ENCODE results near the gene C18orf32. TPM values are rescaled to one million over a fixed set of nuclear protein-coding genes. Genes with fewer than 3 reads are reported as not detected.

Gene C18orf32
- total and polyA plus RNA-seq, 2 donors (not counting 1 experiment from before 2014, with no cell fraction given), result 11.9 to 39.1 TPM

- no peak for DNase-seq (ENCODE audit: low read depth in 2 of 2)
- H3K79me2 ChIP-seq (ENCODE audit: control insufficient read depth, insufficient read depth, low read length), result no peaks in the 10 kb centered on the region
- H3K9me3 ChIP-seq (ENCODE audit: control insufficient read depth, insufficient read depth, low read depth, low read length), result no peaks in the 10 kb centered on the region
- H2AFZ ChIP-seq (ENCODE audit: low read length), result no peak overlapping the region
- H3K4me1 ChIP-seq (ENCODE audit: control insufficient read depth, extremely low read depth, insufficient read depth, low read length), result no peaks in the 10 kb centered on the region
- H4K20me1 ChIP-seq (ENCODE audit: control insufficient read depth, extremely low read depth, insufficient read depth, low read length), result no peaks in the 10 kb centered on the region
- no peak overlapping the region for H3K9ac ChIP-seq (ENCODE audit: insufficient read depth, low read length)
- H3K4me3 ChIP-seq (replicated peaks in 1 of 4; ENCODE audit: control extremely low read depth in 1 of 4, insufficient read depth in 1 of 4, low read depth in 3 of 4, low read length in 4 of 4), result no peak overlapping the region
- H3K36me3 ChIP-seq (ENCODE audit: control insufficient read depth, insufficient read depth, low read length), result no peaks in the 10 kb centered on the region
- no peaks in the 10 kb centered on the region for H3K27me3 ChIP-seq (ENCODE audit: control insufficient read depth, insufficient read depth, low read length)
- TF ChIP-seq EZH2 (IDR thresholded peaks at IDR 0.05; ENCODE audit: low read length, missing control alignments), result no peak
- no peak for TF ChIP-seq CTCF (conservative IDR thresholded peaks at IDR 0.05 in 1 of 2, IDR thresholded peaks at IDR 0.05 in 1 of 2; ENCODE audit: low read depth in 1 of 2, low read length in 2 of 2)
- H3K27ac ChIP-seq (ENCODE audit: insufficient read depth, low read length), result no peak overlapping the region
- no peak overlapping the region for H3K4me2 ChIP-seq (ENCODE audit: extremely low read depth, insufficient read depth, low read length)
These were observed 42.6 kb upstream of the C18orf32 start for GRCh38 chr18:49529596-49529995.

- Histone ChIP-seq H3K4me1 (ENCODE audit: control insufficient read depth, extremely low read depth, insufficient read depth, low read length) (no peaks in the 10 kb centered on the region), H3K4me2 (ENCODE audit: extremely low read depth, insufficient read depth, low read length) (no peak overlapping the region), H3K9ac (ENCODE audit: insufficient read depth, low read length) (no peak overlapping the region), H2AFZ (ENCODE audit: low read length) (no peak overlapping the region), H3K27ac (ENCODE audit: insufficient read depth, low read length) (no peak overlapping the region), H3K79me2 (ENCODE audit: control insufficient read depth, insufficient read depth, low read length) (no peaks in the 10 kb centered on the region), H3K36me3 (ENCODE audit: control insufficient read depth, insufficient read depth, low read length) (no peaks in the 10 kb centered on the region), H3K9me3 (ENCODE audit: control insufficient read depth, insufficient read depth, low read depth, low read length) (no peaks in the 10 kb centered on the region), H3K27me3 (ENCODE audit: control insufficient read depth, insufficient read depth, low read length) (no peaks in the 10 kb centered on the region), H4K20me1 (ENCODE audit: control insufficient read depth, extremely low read depth, insufficient read depth, low read length) (no peaks in the 10 kb centered on the region), H3K4me3 (replicated peaks in 1 of 4; ENCODE audit: control extremely low read depth in 1 of 4, insufficient read depth in 1 of 4, low read depth in 3 of 4, low read length in 4 of 4) (no peak overlapping the region)
- no peak for TF ChIP-seq EZH2 (IDR thresholded peaks at IDR 0.05; ENCODE audit: low read length, missing control alignments)
- TF ChIP-seq CTCF (conservative IDR thresholded peaks at IDR 0.05 in 1 of 2, IDR thresholded peaks at IDR 0.05 in 1 of 2; ENCODE audit: low read depth in 1 of 2, low read length in 2 of 2), result no peak
- no peak for DNase-seq (ENCODE audit: low read depth in 2 of 2)
These were observed 40.7 kb upstream of the C18orf32 start for GRCh38 chr18:49527631-49528327.

- TF ChIP-seq CTCF (conservative IDR thresholded peaks at IDR 0.05 in 1 of 2, IDR thresholded peaks at IDR 0.05 in 1 of 2; ENCODE audit: low read depth in 1 of 2, low read length in 2 of 2), result no peak
- no peaks in the 10 kb centered on the region for H3K27me3 ChIP-seq (ENCODE audit: control insufficient read depth, insufficient read depth, low read length)
- H3K4me3 ChIP-seq (replicated peaks in 1 of 4; ENCODE audit: control extremely low read depth in 1 of 4, insufficient read depth in 1 of 4, low read depth in 3 of 4, low read length in 4 of 4), result no peak overlapping the region
- no peak overlapping the region for H3K27ac ChIP-seq (ENCODE audit: insufficient read depth, low read length)
- no peak overlapping the region for H3K4me2 ChIP-seq (ENCODE audit: extremely low read depth, insufficient read depth, low read length)
- H3K9ac ChIP-seq (ENCODE audit: insufficient read depth, low read length), result no peak overlapping the region
- no peaks in the 10 kb centered on the region for H3K36me3 ChIP-seq (ENCODE audit: control insufficient read depth, insufficient read depth, low read length)
- no peaks in the 10 kb centered on the region for H4K20me1 ChIP-seq (ENCODE audit: control insufficient read depth, extremely low read depth, insufficient read depth, low read length)
- H3K79me2 ChIP-seq (ENCODE audit: control insufficient read depth, insufficient read depth, low read length), result no peaks in the 10 kb centered on the region
- DNase-seq (ENCODE audit: low read depth in 2 of 2), result no peak
- H3K4me1 ChIP-seq (ENCODE audit: control insufficient read depth, extremely low read depth, insufficient read depth, low read length), result no peaks in the 10 kb centered on the region
- no peaks in the 10 kb centered on the region for H3K9me3 ChIP-seq (ENCODE audit: control insufficient read depth, insufficient read depth, low read depth, low read length)
- no peak overlapping the region for H2AFZ ChIP-seq (ENCODE audit: low read length)
These were observed 38.9 kb upstream of the C18orf32 start for GRCh38 chr18:49525981-49526380.
